H1 (cell line): ENCODE measurements around the gene TXLNA. TPM values are rescaled to one million over a fixed set of nuclear protein-coding genes. Genes with fewer than 3 reads are reported as not detected.

ENCODE experiments used
- CTCF ChIA-PET: fragments of 300-600 bp; sonication (Branson Sonifier 250); formaldehyde crosslinking; loops from one replicate; lab custom pipeline; 2021; ENCODE audit not compliant: partially characterized antibody; lab: Charles Lee
- POLR2A ChIA-PET: fragments of 300-600 bp; sonication (Branson Sonifier 250); formaldehyde crosslinking; loops from one replicate; lab custom pipeline; 2021; ENCODE audit warnings: inconsistent platforms; ENCODE audit not compliant: partially characterized antibody; lab: Charles Lee
- DNase-seq, 2 experiments: peaks; one replicate each; pipeline versions ENCODE4 v3.0.0 to v3.0.0-alpha.2; 2010 to 2022; ENCODE audit warnings: low spot score in 2 of 2, low read depth in 1 of 2, mixed read lengths in 1 of 2
- FAIRE-seq: peaks from 2 replicates; lab custom pipeline; 2011; peaks lifted over from hg19 to GRCh38; lab: Jason Lieb, UNC
- H2AFZ ChIP-seq: 2 replicates; pipeline ENCODE4 v1.8.1; 2012; ENCODE audit warnings: low read length, inconsistent platforms
- H2AK5ac ChIP-seq: 2 replicates; pipeline ENCODE4 v1.6.1; 2013; ENCODE audit warnings: low read depth, low read length
- H2BK120ac ChIP-seq: replicated peaks from 2 replicates; pipeline ENCODE3; 2013; ENCODE audit warnings: low read depth, low read length, inconsistent platforms
- H2BK12ac ChIP-seq: 2 replicates; pipeline ENCODE4 v1.6.1; 2013; ENCODE audit warnings: low read depth, low read length
- H2BK15ac ChIP-seq: 2 replicates; pipeline ENCODE4 v1.6.1; 2013; ENCODE audit warnings: low read length
- H2BK20ac ChIP-seq: 2 replicates; pipeline ENCODE4 v1.6.1; 2013; ENCODE audit warnings: low read length
- H2BK5ac ChIP-seq: 2 replicates; pipeline ENCODE4 v1.6.1; 2013; ENCODE audit warnings: low read depth, low read length
- H3K14ac ChIP-seq: 2 replicates; pipeline ENCODE4 v1.6.1; 2013; ENCODE audit warnings: inconsistent platforms; ENCODE audit not compliant: insufficient read length
- H3K18ac ChIP-seq: 2 replicates; pipeline ENCODE4 v1.6.1; 2013; ENCODE audit warnings: low read length; ENCODE audit errors: extremely low read depth
- H3K23ac ChIP-seq: 2 replicates; pipeline ENCODE4 v1.6.1; 2013; ENCODE audit warnings: inconsistent platforms; ENCODE audit not compliant: insufficient read length
- H3K23me2 ChIP-seq: 2 replicates; pipeline ENCODE4 v1.6.1; 2013; ENCODE audit warnings: low read depth, low read length
- H3K27ac ChIP-seq: 2 replicates; pipeline ENCODE4 v1.6.1; 2011; ENCODE audit warnings: low read depth, low read length, inconsistent platforms
- H3K27me3 ChIP-seq, 4 experiments: replicated peaks in 1 of 4; 1 replicate in 1 of 4; 2 replicates in 3 of 4; pipeline versions ENCODE4 v1.6.1 to v1.8.1; 2011 to 2013; ENCODE audit warnings: low read length in 3 of 4, mild to moderate bottlenecking in 3 of 4, inconsistent platforms in 2 of 4, mixed read lengths in 2 of 4, moderate library complexity in 1 of 4; ENCODE audit not compliant: control insufficient read depth in 3 of 4, insufficient read depth in 3 of 4; ENCODE audit errors: extremely low read depth in 1 of 4
- H3K36me3 ChIP-seq, 4 experiments: 2 replicates each; pipeline versions ENCODE4 v1.6.1 to v1.8.1; 2011 to 2013; ENCODE audit warnings: mild to moderate bottlenecking in 4 of 4, low read length in 3 of 4, moderate library complexity in 2 of 4, control low read depth in 1 of 4, inconsistent platforms in 1 of 4; ENCODE audit not compliant: insufficient read depth in 4 of 4, control insufficient read depth in 2 of 4
- H3K4ac ChIP-seq: replicated peaks from 2 replicates; pipeline ENCODE3; 2013; ENCODE audit warnings: low read length, low read depth, mixed read lengths, inconsistent platforms; ENCODE audit not compliant: insufficient read length
- H3K4me1 ChIP-seq, 4 experiments: replicated peaks in 1 of 4; 1 replicate in 1 of 4; 2 replicates in 3 of 4; pipeline versions ENCODE4 v1.6.1 to v1.8.1; 2011 to 2013; ENCODE audit warnings: low read length in 3 of 4, inconsistent platforms in 2 of 4, mixed read lengths in 1 of 4; ENCODE audit not compliant: insufficient read depth in 4 of 4, control insufficient read depth in 3 of 4
- H3K4me2 ChIP-seq, 2 experiments: 2 replicates each; pipeline versions ENCODE4 v1.6.1 to v1.8.1; 2011 to 2013; ENCODE audit warnings: low read depth in 2 of 2, low read length in 2 of 2, control low read depth in 1 of 2, inconsistent platforms in 1 of 2, mild to moderate bottlenecking in 1 of 2; ENCODE audit not compliant: insufficient read depth in 1 of 2
- H3K4me3 ChIP-seq, 4 experiments: fragments of 200-600, 300-600 bp in 1 of 4; sonication (generic), shearing (Covaris generic), sonication (Bioruptor Twin) in 1 of 4; 2 replicates each; pipeline versions ENCODE4 v1.5.1 to v1.8.1; 2011 to 2016; ENCODE audit warnings: low read length in 4 of 4, low read depth in 3 of 4, control low read depth in 2 of 4, inconsistent platforms in 2 of 4, mild to moderate bottlenecking in 2 of 4, mixed read lengths in 1 of 4, moderate library complexity in 1 of 4; ENCODE audit not compliant: insufficient read depth in 2 of 4; ENCODE audit errors: extremely low read depth in 1 of 4
- H3K56ac ChIP-seq: replicated peaks from 2 replicates; pipeline ENCODE3; 2013; ENCODE audit warnings: low read depth, mild to moderate bottlenecking, mixed read lengths, low read length, inconsistent platforms; ENCODE audit not compliant: insufficient read length
- H3K79me1 ChIP-seq: 2 replicates; pipeline ENCODE4 v1.6.1; 2013; ENCODE audit warnings: low read depth, low read length, control low read depth
- H3K79me2 ChIP-seq, 2 experiments: 2 replicates each; pipeline versions ENCODE4 v1.6.1 to v1.8.1; 2012 to 2013; ENCODE audit warnings: low read length in 2 of 2, mild to moderate bottlenecking in 2 of 2, inconsistent platforms in 1 of 2; ENCODE audit not compliant: insufficient read depth in 2 of 2, control insufficient read depth in 1 of 2
- H3K9ac ChIP-seq, 4 experiments: replicated peaks in 1 of 4; 1 replicate in 1 of 4; 2 replicates in 3 of 4; pipeline versions ENCODE4 v1.6.1 to v1.8.1; 2011 to 2013; ENCODE audit warnings: low read depth in 3 of 4, low read length in 3 of 4, control low read depth in 2 of 4, mild to moderate bottlenecking in 2 of 4, moderate library complexity in 2 of 4, inconsistent platforms in 1 of 4; ENCODE audit errors: extremely low read depth in 1 of 4
- H3K9me3 ChIP-seq, 2 experiments: 2 replicates each; pipeline versions ENCODE4 v1.6.1 to v1.8.1; 2012 to 2013; ENCODE audit warnings: mild to moderate bottlenecking in 2 of 2, moderate library complexity in 2 of 2, control low read depth in 1 of 2, inconsistent platforms in 1 of 2, low read depth in 1 of 2, low read length in 1 of 2, mixed read lengths in 1 of 2; ENCODE audit not compliant: insufficient read depth in 2 of 2
- H4K20me1 ChIP-seq, 2 experiments: replicated peaks in 1 of 2; 2 replicates each; pipeline versions ENCODE3 to v1.8.1; 2011 to 2013; ENCODE audit warnings: inconsistent platforms in 2 of 2, low read length in 2 of 2, mild to moderate bottlenecking in 1 of 2; ENCODE audit not compliant: insufficient read depth in 2 of 2, control insufficient read depth in 1 of 2
- H4K5ac ChIP-seq: 2 replicates; pipeline ENCODE4 v1.6.1; 2013; ENCODE audit warnings: low read length, low read depth, mixed read lengths, inconsistent platforms; ENCODE audit not compliant: insufficient read length
- H4K8ac ChIP-seq: 2 replicates; pipeline ENCODE4 v1.8.0; 2013; ENCODE audit warnings: mild to moderate bottlenecking, moderate library complexity, low read length, inconsistent platforms; ENCODE audit not compliant: insufficient read depth; ENCODE audit errors: extremely low read depth
- H4K91ac ChIP-seq: replicated peaks from 2 replicates; pipeline ENCODE3; 2013; ENCODE audit warnings: low read length, mixed read lengths, inconsistent platforms; ENCODE audit not compliant: insufficient read length
- CREB1 ChIP-seq: IDR thresholded peaks from 2 replicates; pipeline ENCODE4 v1.6.1; 2012; ENCODE audit warnings: inconsistent platforms
- SIN3A ChIP-seq, 2 experiments: IDR thresholded peaks in 1 of 2; conservative IDR thresholded peaks in 1 of 2; 2 replicates each; pipeline ENCODE4 v1.6.1; 2011 to 2012; ENCODE audit warnings: low read length in 2 of 2, improper control_type of control experiment in 1 of 2, low read depth in 1 of 2, mild to moderate bottlenecking in 1 of 2
- SP2 ChIP-seq: IDR thresholded peaks from 2 replicates; pipeline ENCODE4 v1.6.1; 2012; ENCODE audit warnings: mild to moderate bottlenecking, low read length, inconsistent platforms
- TAF7 ChIP-seq: optimal IDR thresholded peaks from 2 replicates; pipeline ENCODE3; 2011; ENCODE audit warnings: low read depth, mild to moderate bottlenecking, inconsistent platforms, low read length, moderate library complexity, borderline replicate concordance
- WGBS, 2 experiments: shearing (Covaris generic) in 1 of 2; methylation state at CpG; one replicate each; pipeline versions ENCODE4 v1.1.6 to v1.1.7; 2013 to 2015; ENCODE audit warnings: low lambda C conversion rate in 2 of 2, mixed read lengths in 2 of 2, inconsistent platforms in 1 of 2, low coverage in 1 of 2, missing lambda C conversion rate in 1 of 2; ENCODE audit not compliant: insufficient replicate concordance in 2 of 2, insufficient coverage in 1 of 2, insufficient read length in 1 of 2; ENCODE audit errors: extremely low coverage in 1 of 2, missing lambda C conversion rate in 1 of 2; 5-methylcytosine and 5-hydroxymethylcytosine counted together
- polyA plus RNA-seq, 7 experiments: library from polyadenylated mRNA; depleted of rRNA in 3 of 7; stranded (reverse) in 5 of 7; unstranded in 2 of 7; fragments of >200 nt in 5 of 7; fragments of 200-250 nt in 2 of 7; gene quantifications; 1 replicate in 5 of 7; 2 replicates in 1 of 7; 4 replicates in 1 of 7; pipeline versions ENCODE4 v1.2.1 to v1.2.3, GENCODE V29; 2011 to 2013; ENCODE audit warnings: missing spikeins in 2 of 7, mixed read lengths in 2 of 7
- total RNA-seq: library from RNA; stranded (reverse); fragmentation: NEBNext Ultra II Directional; extraction: Animal tissue kit (Norgen Biotek cat#: 25700); gene quantifications from 2 replicates; pipeline ENCODE4 v1.2.1, GENCODE V29; 2021

The TXLNA gene
- total and polyA plus RNA-seq, 2 of the 8 experiments (the other 6 are each of a cell fraction or from before 2014, with no cell fraction given): 31.3 to 46.9 TPM

DNA sequence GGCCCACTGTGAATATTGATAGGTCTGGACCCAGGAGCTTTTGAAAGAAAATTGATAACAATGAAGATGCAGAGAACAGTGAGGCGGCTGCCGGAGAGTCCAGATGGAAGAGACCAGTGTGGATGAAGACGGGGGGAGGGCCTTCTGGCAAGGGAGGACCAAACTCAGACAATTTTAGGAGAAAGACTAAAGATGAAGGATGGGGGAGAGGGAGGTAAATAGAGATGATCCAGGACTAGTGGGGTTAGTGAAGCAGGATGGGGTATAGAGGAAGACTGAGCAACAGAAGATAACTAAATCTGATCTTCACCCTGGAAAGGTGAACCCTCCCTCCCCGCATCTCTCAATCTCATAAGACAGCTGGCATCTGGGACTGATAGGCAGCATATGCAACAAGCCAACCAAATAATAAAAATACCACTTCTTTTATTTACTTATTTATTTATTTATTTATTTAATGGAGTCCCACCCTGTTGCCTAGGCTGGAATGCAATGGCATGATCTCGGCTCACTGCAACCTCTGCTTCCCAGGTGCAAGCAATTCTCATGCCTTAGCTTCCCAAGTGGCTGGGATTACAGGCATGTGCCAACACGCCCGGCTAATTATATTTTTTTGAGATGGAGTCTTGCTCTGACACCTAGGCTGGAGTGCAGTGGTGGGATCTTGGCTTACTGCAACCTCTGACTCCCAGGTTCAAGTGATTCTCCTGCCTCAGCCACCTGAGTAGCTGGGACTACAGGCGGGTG lies 53.3 kb downstream of the TXLNA start:
- peaks cover 20 to 51% (median 42%) of the 10 kb centered on the region in 4 experiments for H3K36me3 ChIP-seq
- no peaks in the 10 kb centered on the region for H3K79me2 ChIP-seq
- H3K4me1 ChIP-seq: no peaks in the 10 kb centered on the region
- no peak overlapping the region for H3K27ac ChIP-seq
- H2BK120ac ChIP-seq: no peak overlapping the region
- no peaks in the 10 kb centered on the region for H3K9me3 ChIP-seq
- no peak overlapping the region for H3K23ac ChIP-seq
- H2BK12ac ChIP-seq: no peak overlapping the region
- no peak overlapping the region for H3K14ac ChIP-seq
- no peak overlapping the region for H2BK15ac ChIP-seq
- no peak overlapping the region for H2AK5ac ChIP-seq
- H2BK20ac ChIP-seq: no peak overlapping the region
- no peaks in the 10 kb centered on the region for H3K23me2 ChIP-seq
- H4K91ac ChIP-seq: no peak overlapping the region
- FAIRE-seq (no peak), DNase-seq (no peak)
- peaks cover 0 to 9% of the 10 kb centered on the region in 2 experiments for H4K20me1 ChIP-seq
- no peak overlapping the region for H3K4me2 ChIP-seq
- no peak overlapping the region for H2AFZ ChIP-seq
- no peak overlapping the region for H4K8ac ChIP-seq
- H3K56ac ChIP-seq: no peak overlapping the region
- H2BK5ac ChIP-seq: no peak overlapping the region
- TF ChIP-seq TAF7 (no peak), SP2 (no peak), SIN3A (conservative IDR thresholded peaks at IDR 0.05 in 1 of 2, IDR thresholded peaks at IDR 0.05 in 1 of 2; ENCODE audit: low read depth in 1 of 2, low read length in 2 of 2) (no peak), CREB1 (no peak)
- no peak overlapping the region for H3K4ac ChIP-seq
- no peak overlapping the region for H4K5ac ChIP-seq
- peaks cover 2% of the 10 kb centered on the region; the same call in 1 of the 2 replicates for H3K79me1 ChIP-seq
- WGBS, 2 experiments: 90% methylated on average over 8 of the region's 8 CpGs; no CpG with 5 or more reads in 1 of the 2 experiments
- POLR2A ChIA-PET: interaction anchor here (1.0 to 2.0 kb wide), 8 partner anchors 10 to 100 kb away, joined by 3 to 12 read pairs (median 4); partner anchors contain the start of genes EIF3I and TMEM234
- H3K18ac ChIP-seq: no peak overlapping the region; the same call in 1 of the 2 replicates
- CTCF ChIA-PET: interaction anchor here (0.8 to 1.8 kb wide), 3 partner anchors 10 to 22 kb away, joined by 3 to 4 read pairs (median 4); no protein-coding TSS in a partner anchor
- no peak overlapping the region for H3K4me3 ChIP-seq
- no peaks in the 10 kb centered on the region for H3K27me3 ChIP-seq
- H3K9ac ChIP-seq: no peak overlapping the region
